ENCODE results near the gene PYGO1.

DNA sequence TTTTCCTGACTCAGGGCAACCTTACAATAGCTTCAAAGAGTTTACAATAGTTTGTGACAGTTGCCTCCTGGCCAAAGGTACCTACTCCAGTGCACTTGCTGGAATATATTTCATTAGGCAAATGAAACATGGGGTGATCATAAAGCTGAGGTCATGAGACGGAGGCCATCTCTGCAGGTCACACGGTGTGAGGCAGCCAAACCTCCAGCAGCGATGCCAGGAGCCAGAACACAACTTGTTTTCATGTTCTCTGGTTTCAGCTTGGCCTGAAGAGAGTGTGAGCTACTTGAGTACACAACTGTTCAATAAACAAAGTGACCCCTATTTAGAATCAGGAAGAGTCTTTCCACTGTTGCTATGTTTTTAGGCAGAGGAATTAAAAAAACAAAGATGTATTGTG lies 42.7 kb upstream of the PYGO1 start:
- TF ChIP-seq, protein P1, sequence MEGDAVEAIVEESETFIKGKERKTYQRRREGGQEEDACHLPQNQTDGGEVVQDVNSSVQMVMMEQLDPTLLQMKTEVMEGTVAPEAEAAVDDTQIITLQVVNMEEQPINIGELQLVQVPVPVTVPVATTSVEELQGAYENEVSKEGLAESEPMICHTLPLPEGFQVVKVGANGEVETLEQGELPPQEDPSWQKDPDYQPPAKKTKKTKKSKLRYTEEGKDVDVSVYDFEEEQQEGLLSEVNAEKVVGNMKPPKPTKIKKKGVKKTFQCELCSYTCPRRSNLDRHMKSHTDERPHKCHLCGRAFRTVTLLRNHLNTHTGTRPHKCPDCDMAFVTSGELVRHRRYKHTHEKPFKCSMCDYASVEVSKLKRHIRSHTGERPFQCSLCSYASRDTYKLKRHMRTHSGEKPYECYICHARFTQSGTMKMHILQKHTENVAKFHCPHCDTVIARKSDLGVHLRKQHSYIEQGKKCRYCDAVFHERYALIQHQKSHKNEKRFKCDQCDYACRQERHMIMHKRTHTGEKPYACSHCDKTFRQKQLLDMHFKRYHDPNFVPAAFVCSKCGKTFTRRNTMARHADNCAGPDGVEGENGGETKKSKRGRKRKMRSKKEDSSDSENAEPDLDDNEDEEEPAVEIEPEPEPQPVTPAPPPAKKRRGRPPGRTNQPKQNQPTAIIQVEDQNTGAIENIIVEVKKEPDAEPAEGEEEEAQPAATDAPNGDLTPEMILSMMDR (IDR thresholded peaks at IDR 0.05; ENCODE audit: insufficient read depth, low read length): no peak
- TF ChIP-seq GABPA (IDR thresholded peaks at IDR 0.05; ENCODE audit: low read depth): no peak
- TF ChIP-seq, protein P2, sequence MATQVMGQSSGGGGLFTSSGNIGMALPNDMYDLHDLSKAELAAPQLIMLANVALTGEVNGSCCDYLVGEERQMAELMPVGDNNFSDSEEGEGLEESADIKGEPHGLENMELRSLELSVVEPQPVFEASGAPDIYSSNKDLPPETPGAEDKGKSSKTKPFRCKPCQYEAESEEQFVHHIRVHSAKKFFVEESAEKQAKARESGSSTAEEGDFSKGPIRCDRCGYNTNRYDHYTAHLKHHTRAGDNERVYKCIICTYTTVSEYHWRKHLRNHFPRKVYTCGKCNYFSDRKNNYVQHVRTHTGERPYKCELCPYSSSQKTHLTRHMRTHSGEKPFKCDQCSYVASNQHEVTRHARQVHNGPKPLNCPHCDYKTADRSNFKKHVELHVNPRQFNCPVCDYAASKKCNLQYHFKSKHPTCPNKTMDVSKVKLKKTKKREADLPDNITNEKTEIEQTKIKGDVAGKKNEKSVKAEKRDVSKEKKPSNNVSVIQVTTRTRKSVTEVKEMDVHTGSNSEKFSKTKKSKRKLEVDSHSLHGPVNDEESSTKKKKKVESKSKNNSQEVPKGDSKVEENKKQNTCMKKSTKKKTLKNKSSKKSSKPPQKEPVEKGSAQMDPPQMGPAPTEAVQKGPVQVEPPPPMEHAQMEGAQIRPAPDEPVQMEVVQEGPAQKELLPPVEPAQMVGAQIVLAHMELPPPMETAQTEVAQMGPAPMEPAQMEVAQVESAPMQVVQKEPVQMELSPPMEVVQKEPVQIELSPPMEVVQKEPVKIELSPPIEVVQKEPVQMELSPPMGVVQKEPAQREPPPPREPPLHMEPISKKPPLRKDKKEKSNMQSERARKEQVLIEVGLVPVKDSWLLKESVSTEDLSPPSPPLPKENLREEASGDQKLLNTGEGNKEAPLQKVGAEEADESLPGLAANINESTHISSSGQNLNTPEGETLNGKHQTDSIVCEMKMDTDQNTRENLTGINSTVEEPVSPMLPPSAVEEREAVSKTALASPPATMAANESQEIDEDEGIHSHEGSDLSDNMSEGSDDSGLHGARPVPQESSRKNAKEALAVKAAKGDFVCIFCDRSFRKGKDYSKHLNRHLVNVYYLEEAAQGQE (IDR thresholded peaks at IDR 0.05; ENCODE audit: insufficient replicate concordance, low read depth): no peak
- TF ChIP-seq POLR2AphosphoS5 (IDR thresholded peaks at IDR 0.05; ENCODE audit: low read depth): no peak
